Measurements from ENCODE around the gene FASTK. TPM values are rescaled to one million over a fixed set of nuclear protein-coding genes. Genes with fewer than 3 reads are reported as not detected.

The FASTK gene
- total and polyA plus RNA-seq, 2 donors: 52.2 to 142 TPM

GRCh38 chr7:151086802-151087244, 6.2 kb upstream of the FASTK start:
- DNase-seq (ENCODE audit: low read depth in 6 of 9, low spot score in 9 of 9): no peak
- Histone ChIP-seq H3K4me1 (ENCODE audit: control insufficient read depth in 2 of 2, insufficient read depth in 2 of 2, low read length in 2 of 2) (peaks cover 12 to 50% of the 10 kb centered on the region in 2 donors), H3K27ac (ENCODE audit: low read depth in 1 of 2, low read length in 1 of 2) (peak overlapping the region in 1 of 2 donors; percentile 20), H3K9me3 (ENCODE audit: control insufficient read depth in 2 of 2, insufficient read depth in 1 of 2, low read length in 1 of 2) (peaks cover 0 to 4% of the 10 kb centered on the region in 2 donors), H3K27me3 (ENCODE audit: control insufficient read depth in 2 of 2, insufficient read depth in 1 of 2, low read length in 1 of 2) (peaks cover 62 to 77% of the 10 kb centered on the region in 2 donors), H3K4me3 (ENCODE audit: low read length in 2 of 2) (peak overlapping the region; percentile 27 to 62), H3K36me3 (ENCODE audit: control insufficient read depth in 2 of 2, insufficient read depth in 2 of 2, low read length in 1 of 2) (peaks cover 0 to 2% of the 10 kb centered on the region in 2 donors)
- 1% methylated on average over 54 of the region's 56 CpGs for WGBS

GRCh38 chr7:151085691-151086620, 5.3 kb upstream of the FASTK start, which contains the start of gene AGAP3:
Gene AGAP3 (plus strand): TSS chr7:151086475. CDS start chr7:151086742, 267 bp downstream.
- peaks cover 62 to 69% of the 10 kb centered on the region in 2 donors for H3K27me3 ChIP-seq (ENCODE audit: control insufficient read depth in 2 of 2, insufficient read depth in 1 of 2, low read length in 1 of 2)
- H3K4me1 ChIP-seq (ENCODE audit: control insufficient read depth in 2 of 2, insufficient read depth in 2 of 2, low read length in 2 of 2): peaks cover 20 to 58% of the 10 kb centered on the region in 2 donors
- WGBS: 1% methylated on average over 81 of the region's 84 CpGs
- peak within 1 kb of the TSS in 1 of 2 donors; percentile 20 for H3K27ac ChIP-seq (ENCODE audit: low read depth in 1 of 2, low read length in 1 of 2)
- H3K36me3 ChIP-seq (ENCODE audit: control insufficient read depth in 2 of 2, insufficient read depth in 2 of 2, low read length in 1 of 2): peaks cover 0 to 7% of the 10 kb centered on the region in 2 donors
- peaks cover 0 to 4% of the 10 kb centered on the region in 2 donors for H3K9me3 ChIP-seq (ENCODE audit: control insufficient read depth in 2 of 2, insufficient read depth in 1 of 2, low read length in 1 of 2)
- peak in 1 of 9 donors; percentile 35 for DNase-seq (ENCODE audit: low read depth in 6 of 9, low spot score in 9 of 9)
- peak within 1 kb of the TSS; percentile 27 to 62 for H3K4me3 ChIP-seq (ENCODE audit: low read length in 2 of 2)

GRCh38 chr7:151085329-151085690, 4.7 kb upstream of the FASTK start:
- DNase-seq (ENCODE audit: low read depth in 6 of 9, low spot score in 9 of 9): no peak
- Histone ChIP-seq H3K9me3 (ENCODE audit: control insufficient read depth in 2 of 2, insufficient read depth in 1 of 2, low read length in 1 of 2) (peaks cover 0 to 4% of the 10 kb centered on the region in 2 donors), H3K27me3 (ENCODE audit: control insufficient read depth in 2 of 2, insufficient read depth in 1 of 2, low read length in 1 of 2) (peaks cover 61 to 65% of the 10 kb centered on the region in 2 donors), H3K27ac (ENCODE audit: low read depth in 1 of 2, low read length in 1 of 2) (no peak overlapping the region), H3K4me1 (ENCODE audit: control insufficient read depth in 2 of 2, insufficient read depth in 2 of 2, low read length in 2 of 2) (peaks cover 20 to 59% of the 10 kb centered on the region in 2 donors), H3K4me3 (ENCODE audit: low read length in 2 of 2) (no peak overlapping the region), H3K36me3 (ENCODE audit: control insufficient read depth in 2 of 2, insufficient read depth in 2 of 2, low read length in 1 of 2) (peaks cover 0 to 7% of the 10 kb centered on the region in 2 donors)
- 56% methylated on average over 5 of the region's 5 CpGs for WGBS

- Histone ChIP-seq H3K27ac (ENCODE audit: low read depth in 1 of 2, low read length in 1 of 2) (no peak overlapping the region), H3K4me3 (ENCODE audit: low read length in 2 of 2) (peak overlapping the region; percentile 76 to 91), H3K36me3 (ENCODE audit: control insufficient read depth in 2 of 2, insufficient read depth in 2 of 2, low read length in 1 of 2) (peaks cover 0 to 7% of the 10 kb centered on the region in 2 donors), H3K4me1 (ENCODE audit: control insufficient read depth in 2 of 2, insufficient read depth in 2 of 2, low read length in 2 of 2) (peaks cover 25 to 58% of the 10 kb centered on the region in 2 donors), H3K27me3 (ENCODE audit: control insufficient read depth in 2 of 2, insufficient read depth in 1 of 2, low read length in 1 of 2) (peaks cover 47 to 49% of the 10 kb centered on the region in 2 donors), H3K9me3 (ENCODE audit: control insufficient read depth in 2 of 2, insufficient read depth in 1 of 2, low read length in 1 of 2) (peaks cover 0 to 2% of the 10 kb centered on the region in 2 donors)
- WGBS: 32% methylated on average over 3 of the region's 3 CpGs
- DNase-seq (ENCODE audit: low read depth in 6 of 9, low spot score in 9 of 9): no peak
Observed at GRCh38 chr7:151083824-151084160, 3.2 kb upstream of the FASTK start.

GRCh38 chr7:151083071-151083823, 2.6 kb upstream of the FASTK start, which contains the start of gene TMUB1:
Gene TMUB1 (minus strand): TSS chr7:151083493. CDS start chr7:151082563, 930 bp downstream.
- H3K4me1 ChIP-seq (ENCODE audit: control insufficient read depth in 2 of 2, insufficient read depth in 2 of 2, low read length in 2 of 2): peaks cover 29 to 58% of the 10 kb centered on the region in 2 donors
- peak in 6 of 9 donors; percentile 61 to 88 (median 74) for DNase-seq (ENCODE audit: low read depth in 6 of 9, low spot score in 9 of 9)
- peaks cover 0 to 10% of the 10 kb centered on the region in 2 donors for H3K36me3 ChIP-seq (ENCODE audit: control insufficient read depth in 2 of 2, insufficient read depth in 2 of 2, low read length in 1 of 2)
- WGBS: under 1% methylated on average over 69 of the region's 69 CpGs
- H3K4me3 ChIP-seq (ENCODE audit: low read length in 2 of 2): peak within 1 kb of the TSS; percentile 76 to 91
- H3K27ac ChIP-seq (ENCODE audit: low read depth in 1 of 2, low read length in 1 of 2): peak within 1 kb of the TSS in 1 of 2 donors; percentile 64
- H3K27me3 ChIP-seq (ENCODE audit: control insufficient read depth in 2 of 2, insufficient read depth in 1 of 2, low read length in 1 of 2): peaks cover 44% of the 10 kb centered on the region in 2 donors
- no peaks in the 10 kb centered on the region for H3K9me3 ChIP-seq (ENCODE audit: control insufficient read depth in 2 of 2, insufficient read depth in 1 of 2, low read length in 1 of 2)

- no peak for DNase-seq (ENCODE audit: low read depth in 6 of 9, low spot score in 9 of 9)
- Histone ChIP-seq H3K9me3 (ENCODE audit: control insufficient read depth in 2 of 2, insufficient read depth in 1 of 2, low read length in 1 of 2) (no peaks in the 10 kb centered on the region), H3K27ac (ENCODE audit: low read depth in 1 of 2, low read length in 1 of 2) (peak overlapping the region in 1 of 2 donors; percentile 64), H3K27me3 (ENCODE audit: control insufficient read depth in 2 of 2, insufficient read depth in 1 of 2, low read length in 1 of 2) (peaks cover 36 to 37% of the 10 kb centered on the region in 2 donors), H3K36me3 (ENCODE audit: control insufficient read depth in 2 of 2, insufficient read depth in 2 of 2, low read length in 1 of 2) (peaks cover 3 to 12% of the 10 kb centered on the region in 2 donors), H3K4me3 (ENCODE audit: low read length in 2 of 2) (peak overlapping the region; percentile 76 to 91), H3K4me1 (ENCODE audit: control insufficient read depth in 2 of 2, insufficient read depth in 2 of 2, low read length in 2 of 2) (peaks cover 29 to 54% of the 10 kb centered on the region in 2 donors)
- WGBS: 70% methylated on average over 42 of the region's 42 CpGs
Observed at GRCh38 chr7:151082141-151083070, 1.8 kb upstream of the FASTK start.

- peaks cover 13 to 18% of the 10 kb centered on the region in 2 donors for H3K36me3 ChIP-seq (ENCODE audit: control insufficient read depth in 2 of 2, insufficient read depth in 2 of 2, low read length in 1 of 2)
- peak overlapping the region; percentile 15 to 71 for H3K27ac ChIP-seq (ENCODE audit: low read depth in 1 of 2, low read length in 1 of 2)
- H3K4me3 ChIP-seq (ENCODE audit: low read length in 2 of 2): peak overlapping the region; percentile 71 to 76
- WGBS: 80% methylated on average over 64 of the region's 64 CpGs
- peaks cover 29 to 49% of the 10 kb centered on the region in 2 donors for H3K4me1 ChIP-seq (ENCODE audit: control insufficient read depth in 2 of 2, insufficient read depth in 2 of 2, low read length in 2 of 2)
- H3K27me3 ChIP-seq (ENCODE audit: control insufficient read depth in 2 of 2, insufficient read depth in 1 of 2, low read length in 1 of 2): peaks cover 28 to 31% of the 10 kb centered on the region in 2 donors
- no peak for DNase-seq (ENCODE audit: low read depth in 6 of 9, low spot score in 9 of 9)
- no peaks in the 10 kb centered on the region for H3K9me3 ChIP-seq (ENCODE audit: control insufficient read depth in 2 of 2, insufficient read depth in 1 of 2, low read length in 1 of 2)
Observed at GRCh38 chr7:151081170-151082101, 827 bp upstream of the FASTK start.
